Measurements from ENCODE around the gene MEPCE. TPM values are rescaled to one million over a fixed set of nuclear protein-coding genes. Genes with fewer than 3 reads are reported as not detected.
A peak's percentile ranks its signal among the peaks of the same experiment; 100 is the strongest.

Gene MEPCE
- total and polyA plus RNA-seq, 4 donors = 6.7 to 21.8 (median 16.5) TPM

- Histone ChIP-seq H3K4me3 (ENCODE audit: low read depth in 1 of 3, low read length in 3 of 3) (peak overlapping the region in 2 of 3 donors; percentile 86 to 96), H3K27me3 (ENCODE audit: control insufficient read depth in 4 of 4, insufficient read depth in 4 of 4, low read length in 3 of 4) (no peaks in the 10 kb centered on the region), H3K9ac (ENCODE audit: low read depth in 1 of 2, low read length in 2 of 2) (no peak overlapping the region), H3K36me3 (ENCODE audit: control insufficient read depth in 4 of 4, insufficient read depth in 3 of 4, low read depth in 1 of 4, low read length in 3 of 4) (peaks cover 0 to 9% (median 8%) of the 10 kb centered on the region in 4 donors), H3K4me1 (ENCODE audit: control insufficient read depth in 4 of 4, insufficient read depth in 4 of 4, low read length in 3 of 4) (peaks cover 0 to 25% (median 14%) of the 10 kb centered on the region in 4 donors), H3K9me3 (ENCODE audit: control insufficient read depth in 4 of 4, low read length in 3 of 4) (no peaks in the 10 kb centered on the region), H3K27ac (ENCODE audit: low read depth in 1 of 2, low read length in 2 of 2) (peak overlapping the region; percentile 16 to 84)
- no peak for DNase-seq (ENCODE audit: low spot score)
- TF ChIP-seq ATF3 (IDR thresholded peaks at IDR 0.05) (no peak), JUND (IDR thresholded peaks at IDR 0.05) (no peak), MAX (IDR thresholded peaks at IDR 0.05) (no peak), TAF1 (conservative IDR thresholded peaks at IDR 0.05) (no peak), ZBTB33 (IDR thresholded peaks at IDR 0.05) (no peak), HNF4G (IDR thresholded peaks at IDR 0.05) (no peak), YY1 (IDR thresholded peaks at IDR 0.05) (no peak), FOXA2 (IDR thresholded peaks at IDR 0.05) (no peak), RAD21 (IDR thresholded peaks at IDR 0.05) (no peak), NR2F2 (IDR thresholded peaks at IDR 0.05) (no peak), GABPA (IDR thresholded peaks at IDR 0.05 in 1 of 2, conservative IDR thresholded peaks at IDR 0.05 in 1 of 2) (no peak), CTCF (IDR thresholded peaks at IDR 0.05; ENCODE audit: low read depth, low read length, missing input control) (no peak), FOXA1 (IDR thresholded peaks at IDR 0.05) (no peak), RXRA (IDR thresholded peaks at IDR 0.05) (no peak), HNF4A (conservative IDR thresholded peaks at IDR 0.05) (no peak), SP1 (IDR thresholded peaks at IDR 0.05) (no peak), EGR1 (IDR thresholded peaks at IDR 0.05; ENCODE audit: low read depth in 2 of 2) (no peak), REST (IDR thresholded peaks at IDR 0.05) (no peak)
- 44% methylated on average over 16 of the region's 16 CpGs for WGBS
Measured at GRCh38 chr7:100477871-100478267, 48.2 kb downstream of the MEPCE start.
